Neural cell (in vitro differentiated cells): ENCODE data around the gene ARMH1. TPM values are rescaled to one million over a fixed set of nuclear protein-coding genes. Genes with fewer than 3 reads are reported as not detected.

Source experiments
- H2AFZ ChIP-seq: fragments of 200-600, 300-800 bp; sonication (generic), shearing (Covaris generic); 2 replicates; pipeline ENCODE4 v1.6.0; 2014; ENCODE audit warnings: low read depth, mild to moderate bottlenecking, antibody characterized with exemption, low read length, moderate library complexity
- H3F3A ChIP-seq: fragments of 200-600 bp; shearing (Covaris generic); 2 replicates; pipeline ENCODE4 v1.6.1; 2016; ENCODE audit warnings: mild to moderate bottlenecking, moderate library complexity, mixed read lengths, antibody characterized with exemption, low read length; ENCODE audit not compliant: insufficient read depth, poor library complexity, severe bottlenecking
- H3K27ac ChIP-seq: fragments of 200-600, 300-800 bp; sonication (generic), shearing (Covaris generic); 2 replicates; pipeline ENCODE4 v1.5.1; 2014; ENCODE audit warnings: mild to moderate bottlenecking, low read length, moderate library complexity
- H3K27me3 ChIP-seq: fragments of 300-800, 200-600 bp; sonication (generic), shearing (Covaris generic); 2 replicates; pipeline ENCODE4 v1.6.0; 2014; ENCODE audit warnings: mild to moderate bottlenecking, low read depth, low read length, moderate library complexity; ENCODE audit not compliant: insufficient read depth
- H3K36me3 ChIP-seq: fragments of 300-800, 200-600 bp; sonication (generic), shearing (Covaris generic); 2 replicates; pipeline ENCODE4 v1.5.1; 2014; ENCODE audit warnings: mild to moderate bottlenecking, antibody characterized with exemption, low read length, moderate library complexity; ENCODE audit not compliant: insufficient read depth
- H3K4me2 ChIP-seq: fragments of 300-800, 200-600 bp; sonication (generic), shearing (Covaris generic); 2 replicates; pipeline ENCODE4 v1.6.0; 2014; ENCODE audit warnings: mild to moderate bottlenecking, low read length
- H3K4me3 ChIP-seq: fragments of 300-800, 200-600 bp; sonication (generic), shearing (Covaris generic); 2 replicates; pipeline ENCODE4 v1.5.1; 2014; ENCODE audit warnings: mild to moderate bottlenecking, low read length, moderate library complexity
- H3K79me2 ChIP-seq: fragments of 200-600 bp; shearing (Covaris generic); replicated peaks from 2 replicates; pipeline ENCODE4 v1.6.0; 2014; ENCODE audit warnings: mild to moderate bottlenecking, low read length, moderate library complexity; ENCODE audit not compliant: insufficient read depth
- H3K9ac ChIP-seq: fragments of 300-800, 200-600 bp; sonication (generic), shearing (Covaris generic); 2 replicates; pipeline ENCODE4 v1.6.1; 2016; ENCODE audit warnings: mild to moderate bottlenecking, low read length, mixed read lengths
- H3K9me2 ChIP-seq: fragments of 200-600 bp; shearing (Covaris generic); 2 replicates; pipeline ENCODE4 v1.6.1; 2016; ENCODE audit warnings: mild to moderate bottlenecking, low read length, mixed read lengths; ENCODE audit not compliant: insufficient read depth
- H3K9me3 ChIP-seq: fragments of 200-600, 300-800 bp; sonication (generic), shearing (Covaris generic); 2 replicates; pipeline ENCODE4 v1.6.1; 2016; ENCODE audit warnings: mild to moderate bottlenecking, mixed run types, low read length, moderate library complexity, mixed read lengths
- H4K20me1 ChIP-seq: fragments of 200-600 bp; shearing (Covaris generic); 2 replicates; pipeline ENCODE4 v1.6.1; 2016; ENCODE audit warnings: mild to moderate bottlenecking, mixed run types; ENCODE audit not compliant: insufficient read depth
- EP300 ChIP-seq: fragments of 450-650 bp; conservative IDR thresholded peaks from 2 replicates; pipeline ENCODE4 v1.6.1; 2014; ENCODE audit warnings: antibody characterized with exemption, mild to moderate bottlenecking, moderate library complexity; ENCODE audit not compliant: poor library complexity, severe bottlenecking
- EZH2 ChIP-seq: fragments of 200-600, 300-800 bp; shearing (Covaris generic), sonication (generic); IDR thresholded peaks from 2 replicates; pipeline ENCODE4 v1.6.1; 2014; ENCODE audit warnings: antibody characterized with exemption, low read length, borderline replicate concordance, mild to moderate bottlenecking; ENCODE audit not compliant: insufficient read depth, poor library complexity, severe bottlenecking
- MXI1 ChIP-seq: fragments of 450-650 bp; conservative IDR thresholded peaks from 2 replicates; pipeline ENCODE4 v1.6.1; 2014; ENCODE audit warnings: antibody characterized with exemption, mild to moderate bottlenecking; ENCODE audit not compliant: poor library complexity, severe bottlenecking
- POLR2AphosphoS5 ChIP-seq: IDR thresholded peaks from 2 replicates; pipeline ENCODE4 v1.6.1; 2012
- RAD21 ChIP-seq: fragments of 450-650 bp; conservative IDR thresholded peaks from 2 replicates; pipeline ENCODE4 v1.6.1; 2014; ENCODE audit warnings: antibody characterized with exemption, mild to moderate bottlenecking, moderate library complexity
- SMC3 ChIP-seq: fragments of 450-650 bp; conservative IDR thresholded peaks from 2 replicates; pipeline ENCODE4 v1.6.1; 2014; ENCODE audit warnings: antibody characterized with exemption, mild to moderate bottlenecking, moderate library complexity; ENCODE audit not compliant: poor library complexity
- TAF1 ChIP-seq: IDR thresholded peaks from 2 replicates; pipeline ENCODE4 v1.6.1; 2012; ENCODE audit warnings: low read depth
- polyA plus RNA-seq: library from polyadenylated mRNA; depleted of rRNA; stranded (reverse); fragments of >200 nt; gene quantifications from 2 replicates; pipeline ENCODE4 v1.2.3, GENCODE V29; 2014
- TF ChIP-seq, protein P1 (sequence below): fragments of 450-650 bp; IDR thresholded peaks from 2 replicates; pipeline ENCODE4 v1.5.1; 2014; ENCODE audit warnings: antibody characterized with exemption, mild to moderate bottlenecking, moderate library complexity; ENCODE audit not compliant: poor library complexity, severe bottlenecking
- TF ChIP-seq, protein P2 (sequence below): IDR thresholded peaks from 2 replicates; pipeline ENCODE4 v1.6.1; 2012; ENCODE audit warnings: borderline replicate concordance

The ARMH1 gene
- polyA plus RNA-seq, 1 donor from 2014 or later, result 105 TPM

GRCh38 chr1:44628962-44629756 is 45.4 kb upstream of the ARMH1 start:
- no peaks in the 10 kb centered on the region for H3K36me3 ChIP-seq
- H2AFZ ChIP-seq, result no peak overlapping the region

DNA sequence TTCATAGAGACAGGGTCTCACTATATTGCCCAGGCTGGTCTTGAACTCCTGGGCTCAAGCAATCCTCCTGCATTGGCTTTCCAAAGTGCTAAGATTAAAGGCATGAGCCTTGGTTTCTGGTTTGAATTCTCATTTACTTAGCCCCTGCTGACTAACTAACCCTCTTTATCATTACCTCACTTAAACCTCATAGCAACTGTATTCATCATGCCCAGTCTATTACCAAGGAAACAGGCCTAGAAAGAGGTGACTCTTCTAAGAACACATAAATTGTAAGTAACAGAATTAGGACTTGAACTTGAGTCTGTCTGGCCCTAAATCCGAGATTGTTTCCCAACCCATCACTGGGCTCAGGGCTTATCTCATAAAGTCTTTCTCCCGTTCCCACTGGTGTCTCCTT is 44.4 kb upstream of the ARMH1 start:
- Histone ChIP-seq H3K9me2 (no peaks in the 10 kb centered on the region), H3K27ac (no peak overlapping the region), H2AFZ (no peak overlapping the region), H3K36me3 (no peaks in the 10 kb centered on the region), H3K4me3 (no peak overlapping the region), H3K27me3 (no peaks in the 10 kb centered on the region), H3K4me2 (no peak overlapping the region), H3K79me2 (no peaks in the 10 kb centered on the region), H3F3A (no peaks in the 10 kb centered on the region), H4K20me1 (no peaks in the 10 kb centered on the region), H3K9me3 (no peaks in the 10 kb centered on the region), H3K9ac (no peak overlapping the region)
- TF ChIP-seq SMC3, result no peak

More at GRCh38 chr1:44628962-44629756, 45.4 kb upstream of the ARMH1 start:
- Histone ChIP-seq H3K9me2 (no peaks in the 10 kb centered on the region), H3K27me3 (no peaks in the 10 kb centered on the region), H3K9ac (no peak overlapping the region), H3F3A (no peaks in the 10 kb centered on the region), H3K9me3 (no peaks in the 10 kb centered on the region), H3K27ac (no peak overlapping the region), H3K4me3 (no peak overlapping the region), H3K4me2 (no peak overlapping the region), H3K79me2 (no peaks in the 10 kb centered on the region), H4K20me1 (no peaks in the 10 kb centered on the region)
- TF ChIP-seq SMC3 (no peak), TAF1 (no peak), RAD21 (no peak), POLR2AphosphoS5 (no peak), EZH2 (no peak), EP300 (no peak), MXI1 (no peak)
- TF ChIP-seq, protein P1, sequence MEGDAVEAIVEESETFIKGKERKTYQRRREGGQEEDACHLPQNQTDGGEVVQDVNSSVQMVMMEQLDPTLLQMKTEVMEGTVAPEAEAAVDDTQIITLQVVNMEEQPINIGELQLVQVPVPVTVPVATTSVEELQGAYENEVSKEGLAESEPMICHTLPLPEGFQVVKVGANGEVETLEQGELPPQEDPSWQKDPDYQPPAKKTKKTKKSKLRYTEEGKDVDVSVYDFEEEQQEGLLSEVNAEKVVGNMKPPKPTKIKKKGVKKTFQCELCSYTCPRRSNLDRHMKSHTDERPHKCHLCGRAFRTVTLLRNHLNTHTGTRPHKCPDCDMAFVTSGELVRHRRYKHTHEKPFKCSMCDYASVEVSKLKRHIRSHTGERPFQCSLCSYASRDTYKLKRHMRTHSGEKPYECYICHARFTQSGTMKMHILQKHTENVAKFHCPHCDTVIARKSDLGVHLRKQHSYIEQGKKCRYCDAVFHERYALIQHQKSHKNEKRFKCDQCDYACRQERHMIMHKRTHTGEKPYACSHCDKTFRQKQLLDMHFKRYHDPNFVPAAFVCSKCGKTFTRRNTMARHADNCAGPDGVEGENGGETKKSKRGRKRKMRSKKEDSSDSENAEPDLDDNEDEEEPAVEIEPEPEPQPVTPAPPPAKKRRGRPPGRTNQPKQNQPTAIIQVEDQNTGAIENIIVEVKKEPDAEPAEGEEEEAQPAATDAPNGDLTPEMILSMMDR, result no peak
- TF ChIP-seq, protein P2, sequence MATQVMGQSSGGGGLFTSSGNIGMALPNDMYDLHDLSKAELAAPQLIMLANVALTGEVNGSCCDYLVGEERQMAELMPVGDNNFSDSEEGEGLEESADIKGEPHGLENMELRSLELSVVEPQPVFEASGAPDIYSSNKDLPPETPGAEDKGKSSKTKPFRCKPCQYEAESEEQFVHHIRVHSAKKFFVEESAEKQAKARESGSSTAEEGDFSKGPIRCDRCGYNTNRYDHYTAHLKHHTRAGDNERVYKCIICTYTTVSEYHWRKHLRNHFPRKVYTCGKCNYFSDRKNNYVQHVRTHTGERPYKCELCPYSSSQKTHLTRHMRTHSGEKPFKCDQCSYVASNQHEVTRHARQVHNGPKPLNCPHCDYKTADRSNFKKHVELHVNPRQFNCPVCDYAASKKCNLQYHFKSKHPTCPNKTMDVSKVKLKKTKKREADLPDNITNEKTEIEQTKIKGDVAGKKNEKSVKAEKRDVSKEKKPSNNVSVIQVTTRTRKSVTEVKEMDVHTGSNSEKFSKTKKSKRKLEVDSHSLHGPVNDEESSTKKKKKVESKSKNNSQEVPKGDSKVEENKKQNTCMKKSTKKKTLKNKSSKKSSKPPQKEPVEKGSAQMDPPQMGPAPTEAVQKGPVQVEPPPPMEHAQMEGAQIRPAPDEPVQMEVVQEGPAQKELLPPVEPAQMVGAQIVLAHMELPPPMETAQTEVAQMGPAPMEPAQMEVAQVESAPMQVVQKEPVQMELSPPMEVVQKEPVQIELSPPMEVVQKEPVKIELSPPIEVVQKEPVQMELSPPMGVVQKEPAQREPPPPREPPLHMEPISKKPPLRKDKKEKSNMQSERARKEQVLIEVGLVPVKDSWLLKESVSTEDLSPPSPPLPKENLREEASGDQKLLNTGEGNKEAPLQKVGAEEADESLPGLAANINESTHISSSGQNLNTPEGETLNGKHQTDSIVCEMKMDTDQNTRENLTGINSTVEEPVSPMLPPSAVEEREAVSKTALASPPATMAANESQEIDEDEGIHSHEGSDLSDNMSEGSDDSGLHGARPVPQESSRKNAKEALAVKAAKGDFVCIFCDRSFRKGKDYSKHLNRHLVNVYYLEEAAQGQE, result no peak
